HCT116 (cell line): ENCODE results near the gene HBA2. TPM values are rescaled to one million over a fixed set of nuclear protein-coding genes. Genes with fewer than 3 reads are reported as not detected.
A peak's percentile ranks its signal among the peaks of the same experiment; 100 is the strongest.

Source experiments
- ATAC-seq: fragments of 200-7000 bp; cut with Tn5 transposase; 2 replicates; pipeline ENCODE4 v1.9.1; 2020; ENCODE audit warnings: mild to moderate bottlenecking, moderate library complexity
- BruUV-seq: library from RNA; stranded (reverse); fragments of 400-500 nt; replicated peaks from 2 replicates; lab custom pipeline; 2021; lab: Mats Ljungman, UMichigan
- CTCF ChIA-PET: fragments of 300-600 bp; sonication (Branson Sonifier 250); formaldehyde crosslinking; loops from one replicate; lab custom pipeline; 2021; ENCODE audit warnings: antibody characterized with exemption; lab: Charles Lee
- POLR2A ChIA-PET: fragments of 300-600, 350-600 bp; sonication (Branson Sonifier 250); formaldehyde crosslinking; loops from one replicate; lab custom pipeline; 2021; ENCODE audit warnings: antibody characterized with exemption; lab: Charles Lee
- RAD21 ChIA-PET, 2 experiments: fragments of 300-600 bp; sonication (Branson Sonifier 250); formaldehyde crosslinking; loops; one replicate each; lab custom pipeline; 2023; ENCODE audit warnings: low total read pairs in 2 of 2; ENCODE audit not compliant: uncharacterized antibody in 2 of 2, unreplicated experiment in 2 of 2, low non-redundant PET in 1 of 2; lab: Charles Lee
- DNase-seq: peaks from one replicate; pipeline ENCODE4 v3.0.0-alpha.2; 2010; ENCODE audit warnings: low read depth, low spot score
- H2AFZ ChIP-seq: fragments of 200-600 bp; shearing (Covaris generic), sonication (generic); 2 replicates; pipeline ENCODE4 v1.6.1; 2017; ENCODE audit warnings: low read depth, mixed run types, mixed read lengths, antibody characterized with exemption, low read length; ENCODE audit not compliant: poor library complexity, severe bottlenecking
- H3K27ac ChIP-seq: 2 replicates; pipeline ENCODE4 v1.5.1; 2012; ENCODE audit warnings: low read depth, low read length
- H3K27me3 ChIP-seq: fragments of 200-600 bp; sonication (generic); 2 replicates; pipeline ENCODE4 v1.6.1; 2016; ENCODE audit warnings: mixed run types, low read length, mixed read lengths; ENCODE audit not compliant: insufficient read depth
- H3K36me3 ChIP-seq, 2 experiments: fragments of 200-500 bp in 1 of 2; fragments of 200-600 bp in 1 of 2; sonication (Bioruptor generic) in 1 of 2; sonication (generic) in 1 of 2; 2 replicates each; pipeline versions ENCODE4 v1.5.1 to v1.6.1; 2014 to 2016; ENCODE audit warnings: low read length in 2 of 2, inconsistent platforms in 1 of 2, mixed read lengths in 1 of 2, mixed run types in 1 of 2; ENCODE audit not compliant: insufficient read depth in 2 of 2, control insufficient read depth in 1 of 2
- H3K4me1 ChIP-seq, 2 experiments: fragments of 200-600 bp in 1 of 2; sonication (generic) in 1 of 2; 2 replicates each; pipeline versions ENCODE4 v1.5.1 to v1.6.1; 2012 to 2017; ENCODE audit warnings: low read length in 2 of 2, inconsistent platforms in 1 of 2, mild to moderate bottlenecking in 1 of 2, mixed read lengths in 1 of 2, mixed run types in 1 of 2, moderate library complexity in 1 of 2; ENCODE audit not compliant: insufficient read depth in 2 of 2, control insufficient read depth in 1 of 2
- H3K4me2 ChIP-seq: fragments of 200-600 bp; sonication (generic); 2 replicates; pipeline ENCODE4 v1.6.1; 2017; ENCODE audit warnings: mixed run types, low read length, mixed read lengths
- H3K4me3 ChIP-seq, 2 experiments: fragments of 200-600 bp in 1 of 2; sonication (generic) in 1 of 2; replicated peaks in 1 of 2; 2 replicates each; pipeline ENCODE4 v1.5.1; 2011 to 2016; ENCODE audit warnings: low read length in 2 of 2, control low read depth in 1 of 2, low read depth in 1 of 2, mild to moderate bottlenecking in 1 of 2, mixed read lengths in 1 of 2, mixed run types in 1 of 2
- H3K79me2 ChIP-seq: fragments of 200-600 bp; sonication (generic); 2 replicates; pipeline ENCODE4 v1.6.1; 2017; ENCODE audit warnings: mild to moderate bottlenecking, mixed run types, low read length, moderate library complexity, mixed read lengths; ENCODE audit not compliant: insufficient read depth
- H3K9ac ChIP-seq: fragments of 200-600 bp; sonication (generic); 2 replicates; pipeline ENCODE4 v1.6.1; 2016; ENCODE audit warnings: low read length, mixed read lengths
- H3K9me2 ChIP-seq: fragments of 200-600 bp; sonication (generic), shearing (Covaris generic); 2 replicates; pipeline ENCODE4 v1.6.1; 2017; ENCODE audit warnings: mixed run types, mild to moderate bottlenecking, moderate library complexity; ENCODE audit not compliant: insufficient read depth
- H3K9me3 ChIP-seq, 2 experiments: fragments of 200-500 bp in 1 of 2; fragments of 200-600 bp in 1 of 2; sonication (Bioruptor generic) in 1 of 2; sonication (generic) in 1 of 2; 2 replicates each; pipeline ENCODE4 v1.6.1; 2014 to 2017; ENCODE audit warnings: low read length in 2 of 2, mixed read lengths in 2 of 2, inconsistent platforms in 1 of 2, low read depth in 1 of 2, mild to moderate bottlenecking in 1 of 2, mixed run types in 1 of 2, moderate library complexity in 1 of 2; ENCODE audit not compliant: control insufficient read depth in 1 of 2, insufficient read depth in 1 of 2
- H4K20me1 ChIP-seq: fragments of 200-600 bp; sonication (generic), shearing (Covaris generic); 2 replicates; pipeline ENCODE4 v1.6.1; 2017; ENCODE audit warnings: mixed run types, mild to moderate bottlenecking, moderate library complexity; ENCODE audit not compliant: insufficient read depth
- CBX3 ChIP-seq: IDR thresholded peaks from 2 replicates; pipeline ENCODE4 v1.6.1; 2012; ENCODE audit warnings: low read depth
- CEBPB ChIP-seq: IDR thresholded peaks from 2 replicates; pipeline ENCODE4 v1.6.1; 2012; ENCODE audit warnings: low read depth
- EGR1 ChIP-seq: IDR thresholded peaks from 2 replicates; pipeline ENCODE4 v1.6.1; 2012; ENCODE audit warnings: low read depth
- EZH2 ChIP-seq: fragments of 200-600 bp; sonication (generic); IDR thresholded peaks from 2 replicates; pipeline ENCODE4 v1.6.1; 2017; ENCODE audit warnings: antibody characterized with exemption, mixed run types
- FOSL1 ChIP-seq: IDR thresholded peaks from 2 replicates; pipeline ENCODE4 v1.6.1; 2012; ENCODE audit warnings: low read depth
- JUND ChIP-seq: IDR thresholded peaks from 2 replicates; pipeline ENCODE4 v1.6.1; 2012
- POLR2A ChIP-seq: IDR thresholded peaks from 2 replicates; pipeline ENCODE4 v1.7.0; 2011; ENCODE audit warnings: borderline replicate concordance; ENCODE audit not compliant: insufficient read depth, insufficient read length; ENCODE audit errors: extremely low read depth
- RAD21 ChIP-seq: IDR thresholded peaks from 2 replicates; pipeline ENCODE4 v1.6.1; 2012; ENCODE audit warnings: low read depth, mild to moderate bottlenecking
- TCF7L2 ChIP-seq: IDR thresholded peaks from 2 replicates; pipeline ENCODE4 v1.7.0; 2011; ENCODE audit warnings: borderline replicate concordance, inconsistent platforms; ENCODE audit not compliant: insufficient read depth, insufficient read length; ENCODE audit errors: extremely low read depth
- intact Hi-C: fragments of 100-400 bp; cut with micrococcal nuclease; formaldehyde crosslinking; loops from 2 replicates; pipeline ENCODE4 v1.10.0; 2022
- total RNA-seq: library from RNA; stranded (reverse); gene quantifications from one replicate; pipeline ENCODE4 v1.2.1, GENCODE V29; 2021; ENCODE audit not compliant: unreplicated experiment
- TF ChIP-seq, protein P1 (sequence below): IDR thresholded peaks from 2 replicates; pipeline ENCODE4 v1.6.1; 2012
- TF ChIP-seq, protein P2 (sequence below): IDR thresholded peaks from 2 replicates; pipeline ENCODE4 v1.6.1; 2012

The HBA2 gene
- total RNA-seq, 1 experiment from 2014 or later = 3.0 TPM

DNA sequence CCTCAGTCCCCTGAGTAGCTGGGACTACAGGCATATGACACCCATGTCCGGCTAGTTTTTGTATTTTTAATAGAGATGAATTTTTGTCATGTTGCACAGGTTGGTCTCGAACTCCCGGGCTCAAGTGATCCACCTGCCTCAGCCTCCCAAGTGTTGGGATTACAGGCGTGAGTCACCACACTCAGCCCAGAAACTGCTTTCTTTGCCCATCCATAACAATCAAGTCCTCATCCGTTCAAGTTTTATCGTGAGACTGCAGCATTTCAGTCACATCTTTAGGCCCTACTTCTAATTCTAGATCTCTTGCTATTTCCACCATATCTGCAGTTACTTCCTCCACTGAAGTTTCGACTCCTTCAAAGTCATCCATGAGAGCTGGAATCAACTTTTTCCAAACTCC is 40.6 kb upstream of the HBA2 start:
- CTCF ChIA-PET = no interaction called here
- Histone ChIP-seq H3K4me1 (no peaks in the 10 kb centered on the region; a peak in 1 of 4 replicates), H3K4me2 (no peak overlapping the region), H4K20me1 (no peaks in the 10 kb centered on the region), H3K27me3 (no peaks in the 10 kb centered on the region)
- intact Hi-C loops = no loop called here
- TF ChIP-seq CEBPB = no peak
- TF ChIP-seq FOSL1 = no peak
- TF ChIP-seq CBX3 = no peak
- TF ChIP-seq, protein P1, sequence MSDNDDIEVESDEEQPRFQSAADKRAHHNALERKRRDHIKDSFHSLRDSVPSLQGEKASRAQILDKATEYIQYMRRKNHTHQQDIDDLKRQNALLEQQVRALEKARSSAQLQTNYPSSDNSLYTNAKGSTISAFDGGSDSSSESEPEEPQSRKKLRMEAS = no peak
- TF ChIP-seq, all 23 proteins: peak for 0
- Histone ChIP-seq H3K9me2 (no peaks in the 10 kb centered on the region), H3K4me3 (no peak overlapping the region), H3K27ac (no peak overlapping the region), H3K9me3 (no peaks in the 10 kb centered on the region), H3K79me2 (peaks cover 59% of the 10 kb centered on the region), H2AFZ (no peak overlapping the region), H3K9ac (no peak overlapping the region), H3K36me3 (no peaks in the 10 kb centered on the region)
- ChIA-PET RAD21 (no interaction called here), POLR2A (no interaction called here)
- ATAC-seq (no peak), DNase-seq (no peak)
- BruUV-seq = no TSS peak

DNA sequence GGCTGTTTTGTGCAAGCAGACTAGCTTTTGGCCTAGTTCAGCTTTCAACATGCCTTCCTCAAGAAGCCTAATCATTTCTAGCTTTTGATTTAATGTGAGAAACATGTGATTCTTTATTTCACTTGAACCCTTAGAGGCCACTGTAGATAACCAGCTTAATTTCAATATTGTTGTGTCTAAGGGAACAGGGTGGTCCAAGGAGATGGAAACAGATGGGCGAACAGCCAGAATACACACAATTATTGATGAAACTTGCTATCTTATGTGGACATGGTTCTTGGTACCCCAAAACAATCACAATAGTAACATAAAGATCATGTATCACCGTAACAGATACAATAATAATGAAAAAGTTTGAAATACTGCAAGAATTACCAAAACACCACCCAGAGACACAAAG is 39.0 kb upstream of the HBA2 start:
- Histone ChIP-seq H3K9ac (no peak overlapping the region), H3K4me2 (no peak overlapping the region), H3K27ac (no peak overlapping the region), H3K4me3 (no peak overlapping the region)
- no peak for ATAC-seq
- TF ChIP-seq EGR1 (no peak), RAD21 (no peak), JUND (no peak), EZH2 (no peak), TCF7L2 (no peak), POLR2A (no peak)
- TF ChIP-seq, protein P2, sequence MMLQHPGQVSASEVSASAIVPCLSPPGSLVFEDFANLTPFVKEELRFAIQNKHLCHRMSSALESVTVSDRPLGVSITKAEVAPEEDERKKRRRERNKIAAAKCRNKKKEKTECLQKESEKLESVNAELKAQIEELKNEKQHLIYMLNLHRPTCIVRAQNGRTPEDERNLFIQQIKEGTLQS = no peak
- TF ChIP-seq, all 23 proteins: peak for 0
- H3K27me3 ChIP-seq = no peaks in the 10 kb centered on the region
- TSS peak; percentile 26 for BruUV-seq
- H4K20me1 ChIP-seq = no peaks in the 10 kb centered on the region
- ChIA-PET RAD21 (no interaction called here), POLR2A (interaction anchor here (0.6 kb wide), 1 partner anchor 206 kb away, joined by 4 read pairs; no protein-coding TSS in a partner anchor), CTCF (no interaction called here)
- H2AFZ ChIP-seq = no peak overlapping the region
- H3K9me3 ChIP-seq = no peaks in the 10 kb centered on the region
- peaks cover 67% of the 10 kb centered on the region for H3K79me2 ChIP-seq
- H3K4me1 ChIP-seq = no peaks in the 10 kb centered on the region; a peak in 1 of 4 replicates
- H3K9me2 ChIP-seq = no peaks in the 10 kb centered on the region
- no peak for DNase-seq
- intact Hi-C loops = no loop called here
- no peaks in the 10 kb centered on the region for H3K36me3 ChIP-seq
